HG02588 (cell line): ENCODE measurements around the gene PCK1.

Experiments
- ATAC-seq: cut with Tn5 transposase; IDR thresholded peaks from one replicate; pipeline ENCODE4 v1.9.1; 2021; ENCODE audit warnings: mild to moderate bottlenecking, moderate library complexity; ENCODE audit not compliant: unreplicated experiment

Gene PCK1

GRCh38 chr20:57600320-57601210, 39.7 kb downstream of the PCK1 start:
- ATAC-seq: no peak

DNA sequence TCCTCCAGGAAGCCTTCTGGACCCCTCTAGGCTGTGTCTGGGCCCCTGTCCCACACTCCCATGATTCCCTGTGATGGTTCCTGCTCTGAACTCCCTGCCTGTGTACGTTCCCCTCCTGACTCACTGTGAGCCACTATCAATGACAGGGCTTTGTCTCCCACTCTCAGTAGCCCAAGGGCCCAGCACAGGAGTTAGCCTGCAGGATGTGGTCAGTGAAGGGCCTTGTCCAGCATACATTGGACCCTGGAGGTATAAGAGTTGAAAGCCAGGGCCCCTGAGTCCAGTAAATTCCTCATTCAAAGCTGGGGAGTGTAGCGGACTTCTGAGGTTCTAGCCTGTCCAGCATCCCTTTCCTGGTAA, 40.3 kb downstream of the PCK1 start:
- ATAC-seq: no peak

GRCh38 chr20:57601737-57602136, 40.8 kb downstream of the PCK1 start:
- ATAC-seq: no peak

DNA sequence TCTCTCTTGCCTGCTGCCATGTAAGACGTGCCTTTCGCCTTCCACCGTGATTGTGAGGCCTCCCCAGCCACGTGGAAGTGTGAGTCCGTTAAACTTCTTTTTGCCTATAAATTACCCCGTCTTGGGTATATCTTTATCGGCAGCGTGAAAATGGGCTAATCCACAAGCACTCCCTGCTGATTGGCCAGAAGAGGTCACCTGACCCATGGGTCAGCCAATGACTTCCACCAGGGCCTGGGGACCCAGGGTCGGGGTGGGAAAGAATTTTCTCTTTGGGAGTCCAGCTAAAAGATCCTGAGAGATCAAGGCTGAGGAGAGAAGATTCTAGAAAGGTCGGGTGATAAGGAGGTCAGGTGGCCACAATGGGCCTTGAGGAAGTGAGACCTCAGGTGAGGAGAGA, 42.2 kb downstream of the PCK1 start:
- no peak for ATAC-seq

- no peak for ATAC-seq
Observed at GRCh38 chr20:57605045-57605444, 44.1 kb downstream of the PCK1 start.

DNA sequence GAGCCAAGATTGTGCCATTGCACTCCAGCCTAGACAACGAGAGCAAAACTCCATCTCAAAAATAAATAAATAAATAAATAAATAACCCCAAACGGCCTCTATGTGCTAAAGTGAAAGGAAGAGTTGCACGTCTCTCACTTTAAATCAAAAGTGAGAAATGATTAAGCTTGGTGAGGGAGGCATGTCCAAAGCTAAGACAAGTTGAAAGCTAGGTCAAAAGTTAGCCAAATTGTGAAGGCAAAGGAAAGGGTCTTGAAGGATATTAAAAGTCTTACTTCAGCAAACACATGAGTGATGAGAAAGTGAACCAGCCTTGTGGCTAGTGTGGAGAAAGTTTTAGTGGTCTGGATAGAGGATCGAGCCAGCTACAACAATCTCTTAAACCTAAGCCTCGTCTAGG, 45.0 kb downstream of the PCK1 start:
- ATAC-seq: no peak

GRCh38 chr20:57608516-57608915, 47.6 kb downstream of the PCK1 start:
- no peak for ATAC-seq

DNA sequence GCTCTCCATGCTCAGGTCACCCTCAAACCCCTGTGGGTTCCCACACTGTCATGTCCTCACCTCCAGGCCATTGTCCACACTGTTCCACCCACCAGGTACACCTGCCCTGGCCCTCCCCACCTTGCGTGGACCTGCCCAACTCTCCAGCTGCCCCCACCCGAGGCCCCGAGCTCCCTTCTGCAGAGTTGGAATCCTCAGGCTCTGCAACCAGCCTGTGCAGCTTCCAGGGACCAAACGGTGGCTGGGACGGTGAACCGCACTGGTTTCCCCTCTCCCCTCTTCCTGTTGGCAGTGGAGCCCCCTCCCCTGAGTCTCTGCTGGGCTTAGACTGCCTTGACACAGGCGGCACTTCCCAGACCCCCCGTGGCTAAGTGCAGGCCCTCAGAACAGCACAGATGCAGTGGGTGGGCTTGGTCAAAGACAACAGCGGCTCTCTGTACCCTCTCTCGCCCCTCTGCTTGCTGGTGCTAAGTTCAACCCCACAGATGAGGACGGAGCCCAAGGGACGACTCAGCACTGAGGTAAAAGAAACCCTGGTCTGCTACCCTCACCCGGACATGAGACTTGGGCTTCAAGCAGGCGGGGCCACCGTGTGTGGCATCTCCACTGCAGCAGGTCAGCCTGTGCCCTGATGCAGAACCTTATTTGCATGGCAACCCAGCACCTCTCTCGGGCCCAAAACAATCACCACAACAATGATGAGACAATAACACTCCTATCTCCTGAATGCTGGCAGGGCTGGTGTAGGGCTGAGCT, 48.4 kb downstream of the PCK1 start:
- ATAC-seq: no peak

- no peak for ATAC-seq
Observed at GRCh38 chr20:57609842-57610167, 48.9 kb downstream of the PCK1 start.

- ATAC-seq: no peak
Observed at GRCh38 chr20:57610261-57610952, 49.5 kb downstream of the PCK1 start.

DNA sequence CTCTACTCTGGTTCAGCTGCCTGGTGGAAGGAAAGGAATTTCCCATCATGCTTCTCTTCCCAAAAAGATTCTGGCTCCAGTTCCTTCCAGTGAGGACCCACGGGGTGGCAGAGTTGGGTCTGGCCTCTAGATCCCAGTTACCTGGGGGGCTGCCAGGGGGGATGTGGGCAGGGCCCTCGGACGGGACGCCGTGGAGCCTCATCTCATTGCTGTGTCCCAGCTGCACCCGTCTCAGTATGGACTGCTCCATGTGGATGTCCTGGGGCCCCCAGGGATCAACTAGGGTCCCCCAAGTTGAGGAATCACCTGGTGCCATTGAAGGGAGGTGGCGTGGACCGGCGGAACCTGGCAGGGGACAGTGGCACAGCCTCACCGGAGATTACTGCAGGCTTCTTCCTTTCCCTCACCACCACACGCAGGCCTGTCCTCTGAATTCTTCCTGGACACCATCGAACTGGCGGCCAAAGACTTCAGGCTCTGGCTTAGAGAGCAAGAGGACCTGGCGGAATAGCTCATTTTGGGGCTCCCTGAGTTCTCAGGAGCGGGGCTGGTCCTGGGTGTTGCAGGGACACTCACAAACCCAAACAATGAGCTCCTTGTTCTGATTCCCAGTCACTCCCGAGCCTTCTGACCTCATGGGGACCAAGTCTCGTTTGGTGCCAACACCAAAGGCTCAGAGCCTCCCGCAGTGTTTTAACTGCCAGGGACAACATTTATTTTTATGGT, 50.8 kb downstream of the PCK1 start:
- no peak for ATAC-seq

DNA sequence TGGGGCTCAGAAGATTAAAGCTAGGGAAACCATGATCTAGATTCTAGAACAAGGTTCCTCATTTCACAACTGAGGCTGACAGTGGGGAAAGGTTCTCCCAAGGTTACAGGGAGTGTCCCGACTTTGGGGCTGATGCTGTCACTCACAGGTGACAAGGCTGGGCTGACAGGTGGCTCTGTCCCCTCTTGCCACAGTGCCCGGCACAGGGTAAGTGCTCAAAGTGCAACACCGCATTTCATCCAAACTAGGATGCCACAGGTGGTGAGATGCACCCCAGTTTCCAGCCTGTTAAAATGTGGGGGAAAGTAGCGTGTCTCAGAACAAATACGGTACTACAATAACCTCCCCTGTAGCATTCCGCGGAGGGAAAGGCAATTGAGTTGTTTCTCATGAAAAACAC, 51.5 kb downstream of the PCK1 start:
- ATAC-seq: no peak

GRCh38 chr20:57612916-57613315, 52.0 kb downstream of the PCK1 start:
- ATAC-seq: no peak

GRCh38 chr20:57613481-57613921, 52.6 kb downstream of the PCK1 start:
- no peak for ATAC-seq

DNA sequence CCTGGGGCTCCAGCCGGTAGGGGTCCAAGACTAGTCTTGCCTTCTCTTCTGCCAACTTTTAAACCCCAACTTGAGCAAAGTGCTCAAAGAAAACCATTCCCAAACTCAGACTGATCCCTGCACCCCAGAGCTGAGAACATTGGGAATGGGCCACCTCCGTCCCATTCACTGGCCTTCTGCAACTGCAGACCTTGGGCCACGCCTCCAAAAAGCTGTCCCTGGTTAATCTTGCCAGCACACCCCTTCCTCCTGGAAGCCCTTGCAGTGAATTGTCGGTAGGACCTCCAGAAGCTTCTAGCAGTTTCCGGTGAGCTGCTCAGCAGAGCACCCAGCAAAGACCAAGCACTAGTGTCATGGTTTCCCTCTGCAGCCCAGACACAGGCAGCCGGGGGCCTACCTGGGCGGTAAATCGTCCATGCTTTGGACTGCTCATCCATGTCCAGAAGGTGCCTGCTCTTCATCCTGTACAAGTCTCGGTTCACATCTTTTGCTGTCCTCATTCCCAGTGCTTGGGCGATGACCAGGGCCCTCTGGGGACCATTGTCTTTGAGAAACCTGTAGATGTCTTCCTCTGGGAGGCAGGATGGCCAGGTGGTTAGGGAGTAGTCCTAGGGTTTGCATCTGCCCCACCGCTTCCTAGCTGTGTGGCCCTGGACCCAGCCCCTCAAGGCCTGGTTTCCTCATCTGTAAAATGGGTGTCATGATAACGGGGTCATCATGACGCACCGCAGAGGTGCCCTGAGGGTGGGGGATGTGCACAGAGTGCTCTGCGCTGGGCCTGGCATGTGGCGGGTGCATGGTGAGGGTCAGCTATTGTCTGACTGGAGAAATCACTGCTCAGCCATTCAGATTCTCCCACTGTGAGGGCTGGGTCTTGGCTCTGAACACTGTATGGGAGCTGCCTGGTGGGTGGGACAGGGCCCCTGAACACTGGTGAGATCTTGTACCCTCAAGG, 53.9 kb downstream of the PCK1 start:
- no peak for ATAC-seq

- ATAC-seq: no peak
Observed at GRCh38 chr20:57615445-57615811, 54.5 kb downstream of the PCK1 start.

GRCh38 chr20:57616143-57616951, 55.4 kb downstream of the PCK1 start:
- ATAC-seq: no peak

DNA sequence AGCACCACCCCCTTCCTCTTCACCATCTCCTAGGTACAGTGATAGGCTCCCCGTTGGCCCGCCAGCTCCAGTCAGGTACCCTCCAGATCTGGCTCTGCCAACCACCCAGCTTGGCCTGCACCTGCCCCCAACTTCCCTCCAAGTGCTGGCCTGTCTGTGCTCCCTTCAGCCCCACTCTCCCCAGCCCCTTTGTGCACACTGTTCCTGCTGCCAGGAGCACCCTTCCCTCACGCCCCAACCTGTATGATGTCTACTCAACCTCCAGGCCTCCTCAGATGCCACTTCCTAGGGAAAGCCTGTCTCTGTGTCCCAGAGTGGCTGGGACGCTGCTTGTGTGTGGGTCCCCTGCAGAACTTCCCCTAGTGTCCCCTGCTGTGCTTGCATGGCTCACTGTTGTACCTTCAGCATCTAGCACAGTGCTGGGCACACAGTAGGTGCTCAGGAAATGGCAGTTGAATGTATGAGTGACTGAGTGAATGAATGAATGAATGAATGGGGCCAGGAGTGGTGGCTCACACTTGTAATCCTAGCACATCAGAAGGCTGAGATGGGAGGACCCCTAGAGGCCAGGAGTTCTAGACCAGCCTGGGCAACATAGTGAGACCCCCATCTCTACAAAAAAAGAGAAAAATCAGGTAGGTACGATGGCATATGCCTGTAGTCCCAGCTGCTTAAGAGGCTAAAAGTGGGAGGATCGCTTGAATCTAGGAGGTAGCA, 56.3 kb downstream of the PCK1 start:
- no peak for ATAC-seq
